SK-N-SH (cell line): Measurements from ENCODE around the gene NPTX2. TPM values are rescaled to one million over a fixed set of nuclear protein-coding genes. Genes with fewer than 3 reads are reported as not detected.

Experiments
- CTCF ChIA-PET: fragments of 300-600, 350-600 bp; formaldehyde crosslinking; extraction: SDS; loops from one replicate; lab custom pipeline; 2021; lab: Yijun Ruan, JAX
- POLR2A ChIA-PET: fragments of 350-600 bp; sonication (Branson Sonifier 250); formaldehyde crosslinking; extraction: SDS; loops from one replicate; lab custom pipeline; 2020; ENCODE audit warnings: antibody characterized with exemption, inconsistent platforms; lab: Yijun Ruan, JAX
- DNase-seq: peaks from one replicate; pipeline ENCODE4 v3.0.0; 2012
- H2AFZ ChIP-seq: fragments of 200-600 bp; sonication (generic); 2 replicates; pipeline ENCODE4 v1.8.1; 2016; ENCODE audit warnings: antibody characterized with exemption, mild to moderate bottlenecking, low read depth
- H3F3A ChIP-seq: fragments of 200-600 bp; sonication (generic); replicated peaks from 2 replicates; pipeline ENCODE3; 2016; ENCODE audit warnings: antibody characterized with exemption, mild to moderate bottlenecking; ENCODE audit not compliant: insufficient read depth
- H3K27ac ChIP-seq, 2 experiments: fragments of 200-500 bp in 1 of 2; fragments of 200-600 bp in 1 of 2; sonication (Bioruptor generic) in 1 of 2; sonication (generic), shearing (Covaris generic) in 1 of 2; 2 replicates each; pipeline versions ENCODE4 v1.5.1 to v1.6.1; 2014 to 2016; ENCODE audit warnings: low read depth in 2 of 2, inconsistent platforms in 1 of 2, low read length in 1 of 2, mild to moderate bottlenecking in 1 of 2, mixed read lengths in 1 of 2
- H3K27me3 ChIP-seq: fragments of 200-600 bp; sonication (generic), shearing (Covaris generic); 2 replicates; pipeline ENCODE4 v1.6.1; 2016; ENCODE audit warnings: mixed run types; ENCODE audit not compliant: insufficient read depth
- H3K36me3 ChIP-seq, 2 experiments: fragments of 200-500 bp in 1 of 2; fragments of 200-600 bp in 1 of 2; sonication (Bioruptor generic) in 1 of 2; sonication (generic) in 1 of 2; replicated peaks in 1 of 2; 2 replicates each; pipeline versions ENCODE3 to v1.5.1; 2014 to 2016; ENCODE audit warnings: low read length in 1 of 2, mild to moderate bottlenecking in 1 of 2; ENCODE audit not compliant: insufficient read depth in 2 of 2, control insufficient read depth in 1 of 2
- H3K4me1 ChIP-seq, 2 experiments: fragments of 200-500 bp in 1 of 2; fragments of 200-600 bp in 1 of 2; sonication (Bioruptor generic) in 1 of 2; sonication (generic), shearing (Covaris generic) in 1 of 2; 2 replicates each; pipeline versions ENCODE4 v1.5.1 to v1.6.1; 2014 to 2016; ENCODE audit warnings: low read depth in 1 of 2, low read length in 1 of 2, mixed run types in 1 of 2; ENCODE audit not compliant: insufficient read depth in 2 of 2, control insufficient read depth in 1 of 2
- H3K4me2 ChIP-seq: fragments of 200-600 bp; sonication (generic), shearing (Covaris generic); 2 replicates; pipeline ENCODE4 v1.6.1; 2017; ENCODE audit warnings: mixed run types
- H3K4me3 ChIP-seq, 2 experiments: fragments of 200-500 bp in 1 of 2; fragments of 200-600 bp in 1 of 2; sonication (Bioruptor generic) in 1 of 2; sonication (generic), shearing (Covaris generic) in 1 of 2; 2 replicates each; pipeline versions ENCODE4 v1.5.1 to v1.8.1; 2014 to 2016; ENCODE audit warnings: low read depth in 2 of 2, inconsistent platforms in 1 of 2, low read length in 1 of 2, mild to moderate bottlenecking in 1 of 2, mixed read lengths in 1 of 2, moderate library complexity in 1 of 2
- H3K79me2 ChIP-seq: fragments of 200-600 bp; sonication (generic); 2 replicates; pipeline ENCODE4 v1.8.1; 2017; ENCODE audit warnings: mild to moderate bottlenecking; ENCODE audit not compliant: insufficient read depth
- H3K9ac ChIP-seq: fragments of 200-600 bp; sonication (generic); 2 replicates; pipeline ENCODE4 v1.6.1; 2017; ENCODE audit warnings: mixed run types
- H3K9me2 ChIP-seq: fragments of 200-600 bp; sonication (generic); 2 replicates; pipeline ENCODE4 v1.6.1; 2017; ENCODE audit warnings: mixed run types
- H3K9me3 ChIP-seq: fragments of 200-600 bp; sonication (generic); 2 replicates; pipeline ENCODE4 v1.6.1; 2017; ENCODE audit warnings: mixed run types, mild to moderate bottlenecking, moderate library complexity
- H4K20me1 ChIP-seq: fragments of 200-600 bp; sonication (generic); 2 replicates; pipeline ENCODE4 v1.6.1; 2017; ENCODE audit warnings: mild to moderate bottlenecking, mixed run types; ENCODE audit not compliant: insufficient read depth
- CHD2 ChIP-seq: fragments of 150-350 bp; IDR thresholded peaks from 2 replicates; pipeline ENCODE4 v1.6.1; 2018; ENCODE audit warnings: low read length; ENCODE audit not compliant: partially characterized antibody
- FOXM1 ChIP-seq: IDR thresholded peaks from 2 replicates; pipeline ENCODE4 v1.4.0; 2012; ENCODE audit warnings: low read depth, mild to moderate bottlenecking
- GABPA ChIP-seq: IDR thresholded peaks from 2 replicates; pipeline ENCODE4 v1.4.0; 2012; ENCODE audit warnings: low read depth, mild to moderate bottlenecking
- SIN3A ChIP-seq: IDR thresholded peaks from 2 replicates; pipeline ENCODE4 v1.6.1; 2012; ENCODE audit warnings: low read depth, mild to moderate bottlenecking, low read length, moderate library complexity, borderline replicate concordance
- TAF1 ChIP-seq: IDR thresholded peaks from 2 replicates; pipeline ENCODE4 v1.6.1; 2012; ENCODE audit warnings: low read depth, mild to moderate bottlenecking, low read length, moderate library complexity, borderline replicate concordance
- WGBS: methylation state at CpG from one replicate; pipeline ENCODE4 v1.1.6; 2017; ENCODE audit warnings: low lambda C conversion rate; 5-methylcytosine and 5-hydroxymethylcytosine counted together
- polyA plus RNA-seq, 3 experiments: library from polyadenylated mRNA; depleted of rRNA; stranded (reverse); fragments of >200 nt; gene quantifications; 2 replicates each; pipeline ENCODE4 v1.2.3, GENCODE V29; 2012
- TF ChIP-seq, protein P1 (sequence below): IDR thresholded peaks from 2 replicates; pipeline ENCODE4 v1.4.0; 2012; ENCODE audit warnings: low read depth, borderline replicate concordance
- TF ChIP-seq, protein P2 (sequence below): IDR thresholded peaks from 2 replicates; pipeline ENCODE4 v1.4.0; 2012; ENCODE audit warnings: low read depth
- TF ChIP-seq, protein P3 (sequence below): fragments of 150-350 bp; IDR thresholded peaks from 2 replicates; pipeline ENCODE4 v1.6.1; 2016; ENCODE audit warnings: mild to moderate bottlenecking, low read depth, low read length

The NPTX2 gene
- polyA plus RNA-seq, 1 of the 3 experiments (the other 2 are of a cell fraction), result 0.41 TPM

GRCh38 chr7:98678215-98678614, 61.1 kb downstream of the NPTX2 start:
- no peaks in the 10 kb centered on the region for H3F3A ChIP-seq
- DNase-seq, result no peak
- no peak overlapping the region for H2AFZ ChIP-seq
- no peaks in the 10 kb centered on the region; the same call in 1 of the 2 replicates for H3K9me3 ChIP-seq
- H3K9ac ChIP-seq, result no peak overlapping the region
- H3K4me1 ChIP-seq, result peaks cover 0 to 2% of the 10 kb centered on the region in 2 experiments; a peak in 1 of 4 replicates
- no peaks in the 10 kb centered on the region for H3K36me3 ChIP-seq
- H3K27ac ChIP-seq, result no peak overlapping the region
- H3K4me3 ChIP-seq, result no peak overlapping the region
- no peaks in the 10 kb centered on the region for H3K9me2 ChIP-seq
- 55% methylated on average over 7 of the region's 7 CpGs for WGBS
- POLR2A ChIA-PET, result no interaction called here
- no peak for TF ChIP-seq FOXM1
- no peak for TF ChIP-seq GABPA
- TF ChIP-seq, protein P1, sequence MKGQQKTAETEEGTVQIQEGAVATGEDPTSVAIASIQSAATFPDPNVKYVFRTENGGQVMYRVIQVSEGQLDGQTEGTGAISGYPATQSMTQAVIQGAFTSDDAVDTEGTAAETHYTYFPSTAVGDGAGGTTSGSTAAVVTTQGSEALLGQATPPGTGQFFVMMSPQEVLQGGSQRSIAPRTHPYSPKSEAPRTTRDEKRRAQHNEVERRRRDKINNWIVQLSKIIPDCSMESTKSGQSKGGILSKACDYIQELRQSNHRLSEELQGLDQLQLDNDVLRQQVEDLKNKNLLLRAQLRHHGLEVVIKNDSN, result no peak
- no peak for TF ChIP-seq TAF1
- TF ChIP-seq, protein P2, sequence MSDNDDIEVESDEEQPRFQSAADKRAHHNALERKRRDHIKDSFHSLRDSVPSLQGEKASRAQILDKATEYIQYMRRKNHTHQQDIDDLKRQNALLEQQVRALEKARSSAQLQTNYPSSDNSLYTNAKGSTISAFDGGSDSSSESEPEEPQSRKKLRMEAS, result no peak
- no peak for TF ChIP-seq CHD2
- TF ChIP-seq SIN3A, result no peak
- TF ChIP-seq, protein P3, sequence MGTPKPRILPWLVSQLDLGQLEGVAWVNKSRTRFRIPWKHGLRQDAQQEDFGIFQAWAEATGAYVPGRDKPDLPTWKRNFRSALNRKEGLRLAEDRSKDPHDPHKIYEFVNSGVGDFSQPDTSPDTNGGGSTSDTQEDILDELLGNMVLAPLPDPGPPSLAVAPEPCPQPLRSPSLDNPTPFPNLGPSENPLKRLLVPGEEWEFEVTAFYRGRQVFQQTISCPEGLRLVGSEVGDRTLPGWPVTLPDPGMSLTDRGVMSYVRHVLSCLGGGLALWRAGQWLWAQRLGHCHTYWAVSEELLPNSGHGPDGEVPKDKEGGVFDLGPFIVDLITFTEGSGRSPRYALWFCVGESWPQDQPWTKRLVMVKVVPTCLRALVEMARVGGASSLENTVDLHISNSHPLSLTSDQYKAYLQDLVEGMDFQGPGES, result no peak
- H3K79me2 ChIP-seq, result no peaks in the 10 kb centered on the region
- H4K20me1 ChIP-seq, result no peaks in the 10 kb centered on the region
- no peaks in the 10 kb centered on the region for H3K27me3 ChIP-seq
- no peak overlapping the region for H3K4me2 ChIP-seq
- CTCF ChIA-PET, result interaction anchor here (0.6 to 1.5 kb wide), 2 partner anchors 67 to 141 kb away, joined by 3 to 4 read pairs; no protein-coding TSS in a partner anchor

Other genes with a start within 250 kb of the NPTX2 start
- gene BAIAP2L1, start 216.2 kb upstream of the NPTX2 start, polyA plus RNA-seq (2012; rRNA removed), result 8.7 and 8.8 TPM in 2 replicates